GM06990 (cell line): ENCODE results near the gene ADAM29.
"Not testable (repeated sequence)": the region's sequence is repeated elsewhere in the genome, so short reads cannot be mapped to it uniquely, and the experiment has no call there.

Experiments
- DNase-seq: peaks from one replicate; pipeline ENCODE4 v3.0.0-alpha.2; 2011; ENCODE audit not compliant: insufficient read length; ENCODE audit errors: extremely low read depth
- H3K27me3 ChIP-seq: replicated peaks from 2 replicates; pipeline ENCODE4 v1.6.0; 2011; ENCODE audit warnings: low read length; ENCODE audit not compliant: control insufficient read depth, insufficient read depth
- H3K36me3 ChIP-seq: 2 replicates; pipeline ENCODE4 v1.5.1; 2011; ENCODE audit warnings: low read length; ENCODE audit not compliant: control insufficient read depth, insufficient read depth
- H3K4me3 ChIP-seq: replicated peaks from 2 replicates; pipeline ENCODE4 v1.5.1; 2011; ENCODE audit warnings: low read depth, mild to moderate bottlenecking, control low read depth, low read length
- CTCF ChIP-seq: IDR thresholded peaks from 2 replicates; pipeline ENCODE4 v1.5.1; 2011; ENCODE audit warnings: low read length, control low read depth, mild to moderate bottlenecking, inconsistent platforms; ENCODE audit not compliant: insufficient read depth, poor library complexity, severe bottlenecking

Gene ADAM29

DNA sequence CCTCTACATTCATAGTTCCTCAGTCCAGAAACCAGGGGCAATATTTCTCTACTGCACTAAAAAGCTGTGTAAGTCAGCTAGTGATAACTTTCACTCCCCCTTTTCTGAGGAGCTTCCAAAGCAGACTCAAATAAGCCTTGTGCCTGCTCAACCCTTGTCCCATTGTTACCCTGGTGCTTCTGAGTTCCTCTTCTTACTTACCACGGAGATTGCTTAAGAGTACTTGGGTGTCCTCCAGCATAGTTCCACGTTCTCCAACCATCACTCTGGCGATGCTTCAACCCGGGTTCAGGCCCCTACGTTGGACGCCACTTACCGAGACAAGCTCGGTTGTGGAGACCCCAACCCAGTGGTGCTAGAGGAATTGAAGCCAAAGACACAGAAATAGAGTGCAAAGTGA is 71.6 kb downstream of the ADAM29 start:
- no peaks in the 10 kb centered on the region for H3K27me3 ChIP-seq
- no peaks in the 10 kb centered on the region for H3K36me3 ChIP-seq
- DNase-seq, result no peak
- no peak overlapping the region for H3K4me3 ChIP-seq
- TF ChIP-seq CTCF, result no peak

GRCh38 chr4:174993916-174994315 is 75.8 kb downstream of the ADAM29 start:
- no peak for TF ChIP-seq CTCF
- H3K27me3 ChIP-seq, result no peaks in the 10 kb centered on the region
- H3K36me3 ChIP-seq, result no peaks in the 10 kb centered on the region
- no peak overlapping the region for H3K4me3 ChIP-seq
- DNase-seq, result no peak

GRCh38 chr4:174996079-174996478 is 77.9 kb downstream of the ADAM29 start:
- H3K27me3 ChIP-seq, result no peaks in the 10 kb centered on the region
- no peak for DNase-seq
- no peak overlapping the region for H3K4me3 ChIP-seq
- no peak for TF ChIP-seq CTCF
- no peaks in the 10 kb centered on the region for H3K36me3 ChIP-seq

- no peaks in the 10 kb centered on the region for H3K27me3 ChIP-seq
- TF ChIP-seq CTCF, result no peak
- H3K4me3 ChIP-seq, result no peak overlapping the region
- DNase-seq, result no peak
- no peaks in the 10 kb centered on the region for H3K36me3 ChIP-seq
These were observed 81.2 kb downstream of the ADAM29 start for GRCh38 chr4:174999407-174999806.

DNA sequence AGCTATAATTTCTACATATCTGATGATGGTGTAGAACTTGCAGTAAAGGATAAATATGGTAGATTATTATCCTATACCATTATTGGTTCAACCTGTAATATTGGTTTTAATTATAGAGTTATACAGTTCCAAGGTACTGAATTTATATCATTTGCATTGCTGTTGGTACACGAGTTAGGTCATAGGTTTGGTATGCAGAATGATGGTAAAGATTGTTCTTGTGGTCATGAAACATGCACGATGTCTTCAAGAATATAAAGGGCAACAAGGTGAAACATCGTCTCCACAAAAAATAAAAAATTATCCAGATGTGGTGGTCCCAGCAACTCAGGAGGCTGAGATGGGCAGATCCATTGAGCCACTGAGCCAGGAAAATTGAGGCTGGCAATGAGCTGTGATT is 99.6 kb downstream of the ADAM29 start:
- no peak for TF ChIP-seq CTCF
- H3K4me3 ChIP-seq, result no peak overlapping the region
- H3K27me3 ChIP-seq, result no peaks in the 10 kb centered on the region
- H3K36me3 ChIP-seq, result no peaks in the 10 kb centered on the region
- DNase-seq, result no peak

- H3K27me3 ChIP-seq, H3K36me3 ChIP-seq, H3K4me3 ChIP-seq, DNase-seq: not testable (repeated sequence)
These were observed 101.3 kb downstream of the ADAM29 start for GRCh38 chr4:175019447-175019846.
